ENCODE results near the gene FAM222B. TPM values are rescaled to one million over a fixed set of nuclear protein-coding genes. Genes with fewer than 3 reads are reported as not detected.

The FAM222B gene
- polyA plus RNA-seq, 2 of the 4 experiments (the other 2 are of a cell fraction) = 10.7 to 15.6 TPM

GRCh38 chr17:28882154-28882895, 39.7 kb upstream of the FAM222B start (continued):
- no peak for TF ChIP-seq RNF2 (IDR thresholded peaks at IDR 0.05; ENCODE audit: borderline replicate concordance, low read depth)

DNA sequence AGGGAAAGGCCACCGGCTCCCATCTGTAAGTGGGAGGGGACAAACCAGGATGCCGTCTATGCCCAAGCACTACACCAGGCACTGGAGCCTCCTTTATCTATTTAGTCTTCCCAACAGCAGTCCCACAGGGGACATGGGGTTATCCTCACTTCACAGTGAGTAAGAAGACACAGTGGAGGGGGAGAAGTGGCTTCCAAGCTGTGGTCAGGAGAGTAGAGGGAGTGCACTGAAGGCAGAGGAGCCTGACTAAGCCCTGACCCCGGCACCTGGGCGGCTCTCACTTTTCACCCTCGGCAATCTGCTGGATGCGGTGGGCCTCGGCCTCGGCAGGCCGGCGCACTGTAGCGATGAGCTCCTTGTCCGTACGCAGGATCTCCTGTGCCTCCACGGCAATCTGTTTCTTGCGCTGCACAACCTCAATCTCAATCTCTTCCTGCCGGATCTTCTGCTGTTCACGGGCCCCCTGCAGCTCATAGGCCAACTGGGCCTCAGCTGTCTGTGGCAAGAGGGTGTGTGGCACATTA, 39.0 kb upstream of the FAM222B start:
- Histone ChIP-seq H3K4me2 (no peak overlapping the region), H3K27ac (no peak overlapping the region), H3K4me3 (no peak overlapping the region), H3K9me3 (no peaks in the 10 kb centered on the region), H3K4me1 (no peaks in the 10 kb centered on the region)
- TF ChIP-seq EP300 (IDR thresholded peaks at IDR 0.05) = no peak
- TF ChIP-seq ZFP36 (IDR thresholded peaks at IDR 0.05; ENCODE audit: borderline replicate concordance, partially characterized antibody) = no peak
- no peak for TF ChIP-seq HEYL (CRISPR knock-in tag; IDR thresholded peaks at IDR 0.05)
- TF ChIP-seq KDM5A (IDR thresholded peaks at IDR 0.05) = no peak
- TF ChIP-seq, protein P1, sequence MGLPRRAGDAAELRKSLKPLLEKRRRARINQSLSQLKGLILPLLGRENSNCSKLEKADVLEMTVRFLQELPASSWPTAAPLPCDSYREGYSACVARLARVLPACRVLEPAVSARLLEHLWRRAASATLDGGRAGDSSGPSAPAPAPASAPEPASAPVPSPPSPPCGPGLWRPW (IDR thresholded peaks at IDR 0.05) = no peak
- no peak for TF ChIP-seq GATA3 (IDR thresholded peaks at IDR 0.05; ENCODE audit: borderline replicate concordance)
- TF ChIP-seq CBX8 (IDR thresholded peaks at IDR 0.05) = no peak
- TF ChIP-seq HOXB13 (CRISPR knock-in tag; IDR thresholded peaks at IDR 0.05; ENCODE audit: low read depth) = no peak
- no peak for TF ChIP-seq EHF (CRISPR knock-in tag; IDR thresholded peaks at IDR 0.05)
- TF ChIP-seq FOXS1 (CRISPR knock-in tag; IDR thresholded peaks at IDR 0.05) = no peak
- TF ChIP-seq USF2 (IDR thresholded peaks at IDR 0.05) = no peak
- TF ChIP-seq RFX5 (IDR thresholded peaks at IDR 0.05) = no peak
- no peak for TF ChIP-seq NPAS2 (CRISPR knock-in tag; IDR thresholded peaks at IDR 0.05; ENCODE audit: borderline replicate concordance)
- no peak for TF ChIP-seq ZNF302 (CRISPR knock-in tag; IDR thresholded peaks at IDR 0.05)
- no peak for TF ChIP-seq FOSL2 (IDR thresholded peaks at IDR 0.05)
- no peak for TF ChIP-seq FOSL2 (CRISPR knock-in tag; IDR thresholded peaks at IDR 0.05)
- TF ChIP-seq NR3C1 (IDR thresholded peaks at IDR 0.05) = no peak
- TF ChIP-seq, protein P2, sequence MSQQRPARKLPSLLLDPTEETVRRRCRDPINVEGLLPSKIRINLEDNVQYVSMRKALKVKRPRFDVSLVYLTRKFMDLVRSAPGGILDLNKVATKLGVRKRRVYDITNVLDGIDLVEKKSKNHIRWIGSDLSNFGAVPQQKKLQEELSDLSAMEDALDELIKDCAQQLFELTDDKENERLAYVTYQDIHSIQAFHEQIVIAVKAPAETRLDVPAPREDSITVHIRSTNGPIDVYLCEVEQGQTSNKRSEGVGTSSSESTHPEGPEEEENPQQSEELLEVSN (IDR thresholded peaks at IDR 0.05; ENCODE audit: borderline replicate concordance, low read depth) = no peak
- no peak for TF ChIP-seq NFE2L2 (conservative IDR thresholded peaks at IDR 0.05; ENCODE audit: low read length)
- no peak for TF ChIP-seq SMC3 (IDR thresholded peaks at IDR 0.05)
- WGBS (ENCODE audit: missing lambda C conversion rate) = 94% methylated on average over 17 of the region's 17 CpGs
- ATAC-seq (no peak), DNase-seq (ENCODE audit: low read depth in 1 of 2, low spot score in 1 of 2) (no peak), FAIRE-seq (no peak)
- ChIA-PET CTCF (interaction anchor here (0.6 to 5.9 kb wide), 11 partner anchors 10 to 236 kb away, joined by 3 to 82 read pairs (median 6); partner anchors contain the start of genes DHRS13, FLOT2, NEK8 and TLCD1), POLR2A (interaction anchor here (1.9 kb wide), 1 partner anchor 15 kb away, joined by 5 read pairs; no protein-coding TSS in a partner anchor)

GRCh38 chr17:28880572-28880945, 38.0 kb upstream of the FAM222B start:
- 90% methylated on average over 10 of the region's 10 CpGs for WGBS (ENCODE audit: missing lambda C conversion rate)
- Histone ChIP-seq H3K27ac (no peak overlapping the region), H3K4me1 (no peaks in the 10 kb centered on the region), H3K4me3 (no peak overlapping the region), H3K9me3 (no peaks in the 10 kb centered on the region), H3K4me2 (no peak overlapping the region)
- FAIRE-seq (no peak), ATAC-seq (no peak), DNase-seq (ENCODE audit: low read depth in 1 of 2, low spot score in 1 of 2) (no peak)
- CTCF ChIA-PET = interaction anchor here (1.5 to 5.9 kb wide), 7 partner anchors 17 to 153 kb away, joined by 3 to 82 read pairs (median 10); partner anchors contain the start of genes FLOT2, NEK8 and TLCD1
- POLR2A ChIA-PET = no interaction called here
- no peak for TF ChIP-seq ELK1 (IDR thresholded peaks at IDR 0.05; ENCODE audit: low read depth, low read length)
- TF ChIP-seq CBX2 (IDR thresholded peaks at IDR 0.05; ENCODE audit: borderline replicate concordance, low read depth) = no peak
- TF ChIP-seq, protein P3, sequence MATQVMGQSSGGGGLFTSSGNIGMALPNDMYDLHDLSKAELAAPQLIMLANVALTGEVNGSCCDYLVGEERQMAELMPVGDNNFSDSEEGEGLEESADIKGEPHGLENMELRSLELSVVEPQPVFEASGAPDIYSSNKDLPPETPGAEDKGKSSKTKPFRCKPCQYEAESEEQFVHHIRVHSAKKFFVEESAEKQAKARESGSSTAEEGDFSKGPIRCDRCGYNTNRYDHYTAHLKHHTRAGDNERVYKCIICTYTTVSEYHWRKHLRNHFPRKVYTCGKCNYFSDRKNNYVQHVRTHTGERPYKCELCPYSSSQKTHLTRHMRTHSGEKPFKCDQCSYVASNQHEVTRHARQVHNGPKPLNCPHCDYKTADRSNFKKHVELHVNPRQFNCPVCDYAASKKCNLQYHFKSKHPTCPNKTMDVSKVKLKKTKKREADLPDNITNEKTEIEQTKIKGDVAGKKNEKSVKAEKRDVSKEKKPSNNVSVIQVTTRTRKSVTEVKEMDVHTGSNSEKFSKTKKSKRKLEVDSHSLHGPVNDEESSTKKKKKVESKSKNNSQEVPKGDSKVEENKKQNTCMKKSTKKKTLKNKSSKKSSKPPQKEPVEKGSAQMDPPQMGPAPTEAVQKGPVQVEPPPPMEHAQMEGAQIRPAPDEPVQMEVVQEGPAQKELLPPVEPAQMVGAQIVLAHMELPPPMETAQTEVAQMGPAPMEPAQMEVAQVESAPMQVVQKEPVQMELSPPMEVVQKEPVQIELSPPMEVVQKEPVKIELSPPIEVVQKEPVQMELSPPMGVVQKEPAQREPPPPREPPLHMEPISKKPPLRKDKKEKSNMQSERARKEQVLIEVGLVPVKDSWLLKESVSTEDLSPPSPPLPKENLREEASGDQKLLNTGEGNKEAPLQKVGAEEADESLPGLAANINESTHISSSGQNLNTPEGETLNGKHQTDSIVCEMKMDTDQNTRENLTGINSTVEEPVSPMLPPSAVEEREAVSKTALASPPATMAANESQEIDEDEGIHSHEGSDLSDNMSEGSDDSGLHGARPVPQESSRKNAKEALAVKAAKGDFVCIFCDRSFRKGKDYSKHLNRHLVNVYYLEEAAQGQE (IDR thresholded peaks at IDR 0.05) = no peak
- no peak for TF ChIP-seq SREBF2 (IDR thresholded peaks at IDR 0.05)
- TF ChIP-seq ATOH8 (CRISPR knock-in tag; IDR thresholded peaks at IDR 0.05; ENCODE audit: low read depth) = no peak
- TF ChIP-seq RAD21 (conservative IDR thresholded peaks at IDR 0.05 in 1 of 2, IDR thresholded peaks at IDR 0.05 in 1 of 2) = no peak
- TF ChIP-seq HEYL (CRISPR knock-in tag; IDR thresholded peaks at IDR 0.05) = no peak
- TF ChIP-seq RFX5 (IDR thresholded peaks at IDR 0.05) = no peak
- TF ChIP-seq NR3C1 (IDR thresholded peaks at IDR 0.05) = no peak
- TF ChIP-seq JUNB (IDR thresholded peaks at IDR 0.05) = no peak
- no peak for TF ChIP-seq MAZ (IDR thresholded peaks at IDR 0.05; ENCODE audit: borderline replicate concordance, low read depth, low read length)

Data from A549 (cell line).